Measurements from ENCODE around the gene WDR90. TPM values are rescaled to one million over a fixed set of nuclear protein-coding genes. Genes with fewer than 3 reads are reported as not detected.

The WDR90 gene
- total and polyA plus RNA-seq, 2 of the 13 experiments (the other 11 are each of a cell fraction or from before 2014, with no cell fraction given) = 14.9 to 28.9 TPM

- no peak for TF ChIP-seq PHF20 (CRISPR knock-in tag; IDR thresholded peaks at IDR 0.05)
- TF ChIP-seq HNRNPLL (IDR thresholded peaks at IDR 0.05; ENCODE audit: low read depth, low read length, poor library complexity, severe bottlenecking) = no peak
- peak; percentile 82 for TF ChIP-seq AGO2 (optimal IDR thresholded peaks at IDR 0.05; ENCODE audit: low read depth, low read length)
- TF ChIP-seq ZNF740 (CRISPR knock-in tag; IDR thresholded peaks at IDR 0.05) = no peak
- peak; percentile 62 for TF ChIP-seq RBFOX2 (IDR thresholded peaks at IDR 0.05; ENCODE audit: low read depth, low read length)
- no peak for TF ChIP-seq ZNF616 (CRISPR knock-in tag; IDR thresholded peaks at IDR 0.05; ENCODE audit: low read depth)
- TF ChIP-seq RNF219 (CRISPR knock-in tag; IDR thresholded peaks at IDR 0.05) = no peak
- TF ChIP-seq ZNF670 (CRISPR knock-in tag; IDR thresholded peaks at IDR 0.05; ENCODE audit: borderline replicate concordance) = no peak
- no peak for TF ChIP-seq ZC3H4 (CRISPR knock-in tag; IDR thresholded peaks at IDR 0.05; ENCODE audit: borderline replicate concordance)
- TF ChIP-seq, protein P1, sequence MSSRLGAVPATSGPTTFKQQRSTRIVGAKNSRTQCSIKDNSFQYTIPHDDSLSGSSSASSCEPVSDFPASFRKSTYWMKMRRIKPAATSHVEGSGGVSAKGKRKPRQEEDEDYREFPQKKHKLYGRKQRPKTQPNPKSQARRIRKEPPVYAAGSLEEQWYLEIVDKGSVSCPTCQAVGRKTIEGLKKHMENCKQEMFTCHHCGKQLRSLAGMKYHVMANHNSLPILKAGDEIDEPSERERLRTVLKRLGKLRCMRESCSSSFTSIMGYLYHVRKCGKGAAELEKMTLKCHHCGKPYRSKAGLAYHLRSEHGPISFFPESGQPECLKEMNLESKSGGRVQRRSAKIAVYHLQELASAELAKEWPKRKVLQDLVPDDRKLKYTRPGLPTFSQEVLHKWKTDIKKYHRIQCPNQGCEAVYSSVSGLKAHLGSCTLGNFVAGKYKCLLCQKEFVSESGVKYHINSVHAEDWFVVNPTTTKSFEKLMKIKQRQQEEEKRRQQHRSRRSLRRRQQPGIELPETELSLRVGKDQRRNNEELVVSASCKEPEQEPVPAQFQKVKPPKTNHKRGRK (CRISPR knock-in tag; IDR thresholded peaks at IDR 0.05) = no peak
Observed at GRCh38 chr16:686459-687260, 37.5 kb downstream of the WDR90 start (continued).
